Bronchial epithelial cell (primary cell): ENCODE data around the gene EPHA1. TPM values are rescaled to one million over a fixed set of nuclear protein-coding genes. Genes with fewer than 3 reads are reported as not detected.
A peak's percentile ranks its signal among the peaks of the same experiment; 100 is the strongest.

Experiments
- DNase-seq: peaks from one replicate; pipeline ENCODE4 v3.0.0-alpha.2; 2010; ENCODE audit warnings: low read depth
- FAIRE-seq: peaks from 2 replicates; lab custom pipeline; 2011; peaks lifted over from hg19 to GRCh38; lab: Jason Lieb, UNC
- H3K27me3 ChIP-seq: 2 replicates; pipeline ENCODE4 v1.5.1; 2011; ENCODE audit warnings: low read length; ENCODE audit not compliant: control insufficient read depth, insufficient read depth
- H3K36me3 ChIP-seq: 2 replicates; pipeline ENCODE4 v1.5.1; 2011; ENCODE audit warnings: low read length; ENCODE audit not compliant: control insufficient read depth, insufficient read depth
- H3K4me3 ChIP-seq: 2 replicates; pipeline ENCODE4 v1.5.1; 2011; ENCODE audit warnings: mild to moderate bottlenecking, low read depth, low read length, control low read depth
- total RNA-seq: library from RNA; depleted of rRNA; stranded (reverse); fragments of >200 nt; gene quantifications from 2 replicates; pipeline ENCODE4 v1.2.1, GENCODE V29; 2014
- TF ChIP-seq, protein P1 (sequence below): IDR thresholded peaks from 2 replicates; pipeline ENCODE4 v1.5.1; 2011; ENCODE audit warnings: mild to moderate bottlenecking, moderate library complexity, low read length, control low read depth, inconsistent platforms; ENCODE audit not compliant: insufficient read depth, severe bottlenecking

The EPHA1 gene
- total RNA-seq, 1 donor from 2014 or later = 19.0 TPM

DNA sequence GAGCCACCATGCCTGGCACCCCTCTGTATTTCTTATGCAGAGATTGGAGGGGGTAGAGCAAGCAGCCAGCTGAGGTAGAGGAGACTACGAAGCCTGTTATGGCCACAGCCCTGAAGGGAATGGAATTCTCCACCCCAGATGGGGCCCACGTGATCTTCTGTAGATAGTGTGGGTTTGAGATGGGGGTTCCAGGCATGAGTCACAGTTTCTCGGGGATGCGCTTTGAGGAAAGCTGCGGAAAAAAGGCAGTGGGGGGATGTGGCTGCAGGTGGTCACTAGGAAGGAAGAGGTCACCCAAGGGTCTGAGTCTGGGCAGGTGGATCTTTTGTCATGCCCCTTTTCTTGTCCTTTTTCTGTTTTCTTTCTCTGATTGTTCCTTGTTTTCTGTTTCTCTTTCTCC, 57.6 kb downstream of the EPHA1 start:
- Histone ChIP-seq H3K36me3 (no peaks in the 10 kb centered on the region), H3K27me3 (no peaks in the 10 kb centered on the region), H3K4me3 (no peak overlapping the region)
- DNase-seq = no peak
- TF ChIP-seq, protein P1, sequence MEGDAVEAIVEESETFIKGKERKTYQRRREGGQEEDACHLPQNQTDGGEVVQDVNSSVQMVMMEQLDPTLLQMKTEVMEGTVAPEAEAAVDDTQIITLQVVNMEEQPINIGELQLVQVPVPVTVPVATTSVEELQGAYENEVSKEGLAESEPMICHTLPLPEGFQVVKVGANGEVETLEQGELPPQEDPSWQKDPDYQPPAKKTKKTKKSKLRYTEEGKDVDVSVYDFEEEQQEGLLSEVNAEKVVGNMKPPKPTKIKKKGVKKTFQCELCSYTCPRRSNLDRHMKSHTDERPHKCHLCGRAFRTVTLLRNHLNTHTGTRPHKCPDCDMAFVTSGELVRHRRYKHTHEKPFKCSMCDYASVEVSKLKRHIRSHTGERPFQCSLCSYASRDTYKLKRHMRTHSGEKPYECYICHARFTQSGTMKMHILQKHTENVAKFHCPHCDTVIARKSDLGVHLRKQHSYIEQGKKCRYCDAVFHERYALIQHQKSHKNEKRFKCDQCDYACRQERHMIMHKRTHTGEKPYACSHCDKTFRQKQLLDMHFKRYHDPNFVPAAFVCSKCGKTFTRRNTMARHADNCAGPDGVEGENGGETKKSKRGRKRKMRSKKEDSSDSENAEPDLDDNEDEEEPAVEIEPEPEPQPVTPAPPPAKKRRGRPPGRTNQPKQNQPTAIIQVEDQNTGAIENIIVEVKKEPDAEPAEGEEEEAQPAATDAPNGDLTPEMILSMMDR = no peak
- FAIRE-seq = no peak

DNA sequence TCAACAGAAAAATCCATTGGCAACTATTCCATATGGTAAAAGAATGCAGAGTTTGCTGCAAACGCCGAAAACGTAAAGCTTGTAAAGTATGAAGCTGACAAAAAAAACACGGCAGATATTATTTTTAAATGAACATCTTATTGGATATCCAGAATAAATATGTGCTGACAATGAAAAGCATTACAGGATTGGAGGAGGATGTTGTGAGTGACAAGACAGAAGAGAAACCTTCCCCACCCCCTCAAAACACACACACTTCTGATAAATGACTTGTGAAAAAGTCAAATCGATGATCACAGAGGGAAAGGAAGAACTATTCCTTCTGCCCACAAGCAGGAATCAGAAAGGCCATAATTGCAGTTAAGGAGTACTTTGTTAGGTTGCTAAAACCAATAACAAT, 60.7 kb downstream of the EPHA1 start:
- FAIRE-seq (no peak), DNase-seq (no peak)
- Histone ChIP-seq H3K36me3 (no peaks in the 10 kb centered on the region), H3K27me3 (peaks cover 2% of the 10 kb centered on the region), H3K4me3 (no peak overlapping the region)
- TF ChIP-seq, protein P1 = no peak

DNA sequence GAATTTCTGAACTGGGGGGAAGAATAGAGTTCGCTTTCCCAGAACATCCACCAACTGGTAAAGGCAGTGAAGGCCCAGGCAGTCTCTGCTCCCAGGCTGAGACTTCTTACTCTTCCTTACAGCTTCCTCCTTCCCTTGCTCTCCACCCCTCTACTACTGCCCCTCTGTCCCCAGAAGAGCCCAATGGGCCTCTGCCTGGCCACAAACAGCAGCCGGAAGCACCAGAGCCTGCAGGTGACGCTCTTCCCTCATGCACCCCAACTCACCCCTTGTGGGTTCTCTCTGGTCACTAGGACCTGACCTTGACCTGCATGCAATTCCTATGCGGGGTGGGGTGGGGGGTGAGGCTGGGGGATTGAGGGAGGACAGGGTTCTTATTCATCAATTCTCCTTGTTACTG, 62.6 kb downstream of the EPHA1 start:
- DNase-seq (no peak), FAIRE-seq (no peak)
- TF ChIP-seq, protein P1 = no peak
- H3K36me3 ChIP-seq = no peaks in the 10 kb centered on the region
- H3K4me3 ChIP-seq = no peak overlapping the region
- H3K27me3 ChIP-seq = peaks cover 2% of the 10 kb centered on the region

DNA sequence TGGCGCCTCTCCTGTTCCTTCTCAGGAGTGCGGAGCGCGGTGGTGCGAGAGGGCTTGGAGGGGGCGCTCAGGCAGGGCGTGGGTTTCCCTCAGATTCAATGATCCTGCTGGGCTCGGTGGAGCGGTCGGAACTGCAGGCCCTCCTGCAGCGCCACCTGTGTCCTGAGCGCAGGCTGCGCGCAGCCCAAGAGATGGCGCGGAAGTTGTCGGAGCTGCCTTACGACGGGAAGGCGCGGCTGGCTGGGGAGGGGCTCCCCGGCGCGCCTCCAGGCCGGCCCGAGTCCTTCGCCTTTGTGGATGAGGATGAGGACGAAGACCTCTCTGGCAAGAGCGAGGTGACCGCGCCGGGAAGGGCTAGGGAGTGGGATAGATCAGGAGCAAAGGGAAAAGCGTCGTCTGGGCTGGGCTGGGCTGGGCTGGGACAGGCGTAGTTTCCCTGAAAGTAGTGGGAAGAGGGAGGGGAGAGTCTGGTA, 63.2 kb downstream of the EPHA1 start:
- TF ChIP-seq, protein P1 = peak; percentile 90
- Histone ChIP-seq H3K4me3 (peak overlapping the region; percentile 20), H3K36me3 (no peaks in the 10 kb centered on the region), H3K27me3 (peaks cover 2% of the 10 kb centered on the region)
- FAIRE-seq = no peak
- DNase-seq = peak; percentile 50

DNA sequence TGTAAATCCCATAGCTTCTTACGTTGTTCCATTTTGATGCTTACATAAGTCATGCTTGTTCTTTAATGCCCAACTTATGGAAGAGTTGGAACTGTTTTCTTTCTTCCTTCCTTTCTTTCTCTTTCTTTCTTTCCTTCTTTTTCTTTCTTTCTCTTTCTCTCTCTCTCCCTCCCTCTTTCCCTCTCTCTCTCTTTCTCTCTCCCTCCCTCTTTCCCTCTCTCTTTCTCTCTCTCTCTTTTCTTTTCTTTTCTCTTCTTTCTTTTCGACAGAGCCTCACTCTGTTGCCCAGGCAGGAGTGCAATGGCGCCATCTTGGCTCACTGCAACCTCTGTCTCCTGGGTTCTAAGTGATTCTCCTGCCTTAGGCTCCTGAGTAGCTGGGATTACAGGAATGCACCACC, 65.1 kb downstream of the EPHA1 start:
- no peaks in the 10 kb centered on the region for H3K36me3 ChIP-seq
- peaks cover 2% of the 10 kb centered on the region for H3K27me3 ChIP-seq
- FAIRE-seq = no peak
- H3K4me3 ChIP-seq = no peak overlapping the region
- TF ChIP-seq, protein P1 = no peak
- DNase-seq = no peak

DNA sequence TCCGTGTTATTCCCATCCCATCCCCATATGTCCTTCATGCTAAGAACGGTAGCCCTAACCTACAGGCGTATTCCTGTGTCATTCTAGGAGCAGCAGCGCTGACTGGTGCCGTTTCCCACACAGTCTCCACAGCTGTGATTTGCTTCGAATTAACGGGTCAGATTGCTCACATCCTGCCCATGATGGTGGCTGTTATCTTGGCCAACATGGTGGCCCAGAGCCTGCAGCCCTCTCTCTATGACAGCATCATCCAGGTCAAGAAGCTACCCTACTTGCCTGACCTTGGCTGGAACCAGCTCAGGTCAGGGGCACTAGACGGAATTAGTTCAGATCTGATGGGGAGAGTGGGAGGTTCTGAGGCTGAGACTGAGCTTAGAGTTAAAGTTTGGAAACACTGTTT, 66.8 kb downstream of the EPHA1 start:
- Histone ChIP-seq H3K4me3 (no peak overlapping the region), H3K27me3 (peaks cover 2% of the 10 kb centered on the region), H3K36me3 (no peaks in the 10 kb centered on the region)
- DNase-seq (no peak), FAIRE-seq (no peak)
- TF ChIP-seq, protein P1 = no peak
